Neural crest cell (in vitro differentiated cells): Measurements from ENCODE around the gene TBL1Y. TPM values are rescaled to one million over a fixed set of nuclear protein-coding genes. Genes with fewer than 3 reads are reported as not detected.

ENCODE experiments used
- DNase-seq: peaks from one replicate; pipeline ENCODE4 v3.0.0; 2021; ENCODE audit warnings: low read depth, mixed read lengths, low spot score
- H3K27ac Mint-ChIP-seq: one replicate; pipeline ENCODE4 v1.8.0; 2021; ENCODE audit warnings: mild to moderate bottlenecking, mixed read lengths; ENCODE audit not compliant: unreplicated experiment
- H3K27me3 Mint-ChIP-seq: 2 replicates; pipeline ENCODE4 v1.8.0; 2021; ENCODE audit warnings: low read depth, mild to moderate bottlenecking, mixed read lengths
- H3K36me3 Mint-ChIP-seq: 2 replicates; pipeline ENCODE4 v1.8.0; 2021; ENCODE audit warnings: low read depth, mild to moderate bottlenecking, mixed read lengths
- H3K4me1 Mint-ChIP-seq: 2 replicates; pipeline ENCODE4 v1.8.0; 2021; ENCODE audit warnings: mixed read lengths
- H3K4me3 Mint-ChIP-seq: one replicate; pipeline ENCODE4 v1.8.0; 2021; ENCODE audit warnings: mild to moderate bottlenecking, mixed read lengths
- H3K9me3 Mint-ChIP-seq: 2 replicates; pipeline ENCODE4 v1.8.0; 2021; ENCODE audit warnings: mixed read lengths
- CTCF ChIP-seq: fragments of 200-600 bp; sonication (generic); conservative IDR thresholded peaks from 2 replicates; pipeline ENCODE4 v1.5.0; 2021; ENCODE audit warnings: antibody characterized with exemption, mild to moderate bottlenecking
- total RNA-seq: library from RNA; stranded (reverse); gene quantifications from 2 replicates; pipeline ENCODE4 v1.2.1, GENCODE V29; 2021

The TBL1Y gene
- total RNA-seq, 1 donor from 2014 or later, result not detected

- H3K27ac Mint-ChIP-seq, result no peak overlapping the region
- no peaks in the 10 kb centered on the region for H3K9me3 Mint-ChIP-seq
- DNase-seq, result no peak
- no peaks in the 10 kb centered on the region for H3K27me3 Mint-ChIP-seq
- H3K36me3 Mint-ChIP-seq, result no peaks in the 10 kb centered on the region
- no peak overlapping the region for H3K4me3 Mint-ChIP-seq
- no peaks in the 10 kb centered on the region for H3K4me1 Mint-ChIP-seq
- no peak for TF ChIP-seq CTCF
These were observed 37.9 kb downstream of the TBL1Y start for GRCh38 chrY:6948378-6948777.

GRCh38 chrY:6949947-6950346 lies 39.5 kb downstream of the TBL1Y start:
- Mint-ChIP-seq H3K4me1 (no peaks in the 10 kb centered on the region), H3K4me3 (no peak overlapping the region), H3K27me3 (no peaks in the 10 kb centered on the region), H3K9me3 (no peaks in the 10 kb centered on the region), H3K27ac (no peak overlapping the region), H3K36me3 (no peaks in the 10 kb centered on the region)
- no peak for TF ChIP-seq CTCF
- no peak for DNase-seq

- no peak overlapping the region for H3K4me3 Mint-ChIP-seq
- no peak for DNase-seq
These were observed 54.2 kb downstream of the TBL1Y start for GRCh38 chrY:6964732-6965131.

GRCh38 chrY:6966521-6966920 lies 56.0 kb downstream of the TBL1Y start:
- Mint-ChIP-seq H3K9me3 (no peaks in the 10 kb centered on the region), H3K27me3 (no peaks in the 10 kb centered on the region), H3K4me3 (no peak overlapping the region), H3K27ac (no peak overlapping the region), H3K36me3 (no peaks in the 10 kb centered on the region), H3K4me1 (no peaks in the 10 kb centered on the region)
- DNase-seq, result no peak
- TF ChIP-seq CTCF, result no peak

More at GRCh38 chrY:6964732-6965131, 54.2 kb downstream of the TBL1Y start:
- no peak overlapping the region for H3K27ac Mint-ChIP-seq
- no peak for TF ChIP-seq CTCF
- H3K4me1 Mint-ChIP-seq, result no peaks in the 10 kb centered on the region
- H3K9me3 Mint-ChIP-seq, result no peaks in the 10 kb centered on the region
- H3K27me3 Mint-ChIP-seq, result no peaks in the 10 kb centered on the region
- no peaks in the 10 kb centered on the region for H3K36me3 Mint-ChIP-seq

GRCh38 chrY:6967736-6968135 lies 57.2 kb downstream of the TBL1Y start:
- Mint-ChIP-seq H3K4me1 (no peaks in the 10 kb centered on the region), H3K27ac (no peak overlapping the region), H3K27me3 (no peaks in the 10 kb centered on the region), H3K9me3 (no peaks in the 10 kb centered on the region), H3K4me3 (no peak overlapping the region), H3K36me3 (no peaks in the 10 kb centered on the region)
- no peak for TF ChIP-seq CTCF
- no peak for DNase-seq

- TF ChIP-seq CTCF, result no peak
- no peaks in the 10 kb centered on the region for H3K4me1 Mint-ChIP-seq
- DNase-seq, result no peak
- no peaks in the 10 kb centered on the region for H3K9me3 Mint-ChIP-seq
- H3K4me3 Mint-ChIP-seq, result no peak overlapping the region
- no peak overlapping the region for H3K27ac Mint-ChIP-seq
- H3K27me3 Mint-ChIP-seq, result no peaks in the 10 kb centered on the region
- H3K36me3 Mint-ChIP-seq, result no peaks in the 10 kb centered on the region
These were observed 57.7 kb downstream of the TBL1Y start for GRCh38 chrY:6968191-6968590.
